Activated naive CD8-positive, alpha-beta T cell (primary cell): ENCODE results near the gene YIPF2.

Experiments used
- H3K27ac Mint-ChIP-seq: one replicate; pipeline ENCODE4 v1.8.0; 2021; ENCODE audit warnings: mixed read lengths
- H3K27me3 Mint-ChIP-seq: one replicate; pipeline ENCODE4 v1.8.0; 2021; ENCODE audit warnings: mixed read lengths
- H3K36me3 Mint-ChIP-seq: one replicate; pipeline ENCODE4 v1.8.0; 2021; ENCODE audit warnings: mixed read lengths
- H3K4me1 Mint-ChIP-seq: one replicate; pipeline ENCODE4 v1.8.0; 2021; ENCODE audit warnings: low read depth, mixed read lengths
- H3K4me3 Mint-ChIP-seq: one replicate; pipeline ENCODE4 v1.8.0; 2021; ENCODE audit warnings: mild to moderate bottlenecking, mixed read lengths
- H3K9me3 Mint-ChIP-seq: one replicate; pipeline ENCODE4 v1.8.0; 2021; ENCODE audit warnings: low read depth, mixed read lengths

Gene YIPF2

DNA sequence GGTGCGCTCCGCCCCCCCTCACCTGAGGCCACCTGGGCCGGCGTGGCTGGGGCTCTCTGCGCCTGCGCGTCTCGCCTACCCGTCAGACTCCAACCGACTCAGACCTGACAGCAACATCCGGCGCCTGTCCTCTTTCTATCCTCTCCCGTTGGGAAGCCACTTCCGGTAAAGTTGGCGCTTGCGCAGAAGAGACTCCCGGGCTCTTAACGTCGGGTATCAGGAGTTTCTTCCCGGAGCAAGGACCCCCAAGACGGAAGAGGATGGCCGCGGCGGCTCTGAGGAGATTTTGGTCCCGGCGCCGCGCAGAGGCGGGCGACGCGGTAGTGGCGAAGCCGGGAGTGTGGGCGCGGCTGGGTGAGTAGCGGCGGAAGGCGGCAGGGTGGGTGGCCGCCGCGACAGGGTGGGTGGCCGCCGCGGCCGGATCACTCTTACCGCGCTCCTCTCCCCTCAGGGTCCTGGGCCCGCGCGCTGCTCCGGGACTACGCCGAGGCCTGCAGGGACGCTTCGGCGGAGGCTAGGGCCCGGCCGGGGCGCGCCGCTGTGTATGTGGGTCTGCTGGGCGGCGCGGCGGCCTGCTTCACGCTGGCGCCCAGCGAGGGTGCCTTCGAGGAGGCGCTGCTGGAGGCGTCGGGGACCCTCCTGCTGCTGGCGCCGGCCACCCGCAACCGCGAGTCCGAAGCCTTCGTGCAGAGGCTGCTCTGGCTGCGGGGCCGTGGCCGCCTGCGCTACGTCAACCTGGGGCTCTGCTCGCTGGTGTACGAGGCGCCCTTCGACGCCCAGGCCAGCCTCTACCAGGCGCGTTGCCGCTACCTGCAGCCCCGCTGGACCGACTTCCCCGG, at the start of gene YIPF2, which contains the start of gene TIMM29:
Gene YIPF2 (minus strand): TSS at position 77 of the 839 bp plus-strand sequence. CDS start 229 bp downstream, outside the sequence.
Gene TIMM29 (plus strand): TSS at position 249 of the 839 bp plus-strand sequence. CDS start 12 bp downstream, at position 261.
- Mint-ChIP-seq H3K36me3 (peaks cover 2% of the 10 kb centered on the region), H3K9me3 (no peaks in the 10 kb centered on the region), H3K4me3 (peak within 1 kb of the TSS; percentile 91), H3K4me1 (peaks cover 20% of the 10 kb centered on the region), H3K27me3 (no peaks in the 10 kb centered on the region), H3K27ac (peak within 1 kb of the TSS; percentile 86)

DNA sequence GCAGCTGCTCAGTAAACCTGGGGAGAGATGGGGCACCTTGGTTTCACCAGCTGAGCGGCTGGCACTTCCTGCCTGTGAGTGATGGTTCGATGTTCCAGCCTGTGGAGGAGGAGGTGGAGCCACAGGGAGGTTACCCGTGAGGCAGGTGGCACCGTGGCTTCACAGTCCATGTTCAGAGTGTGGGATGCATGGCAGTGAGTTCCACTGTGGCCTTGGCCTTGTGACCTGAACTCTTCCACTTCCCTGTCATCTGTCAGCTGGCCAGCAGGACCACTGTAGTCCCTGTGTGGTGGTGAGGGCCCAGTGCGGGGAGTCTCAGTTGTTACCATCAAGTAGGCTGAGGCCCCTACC, 49.3 kb upstream of the YIPF2 start:
- Mint-ChIP-seq H3K4me3 (no peak overlapping the region), H3K36me3 (no peaks in the 10 kb centered on the region), H3K27me3 (no peaks in the 10 kb centered on the region), H3K9me3 (no peaks in the 10 kb centered on the region), H3K27ac (no peak overlapping the region), H3K4me1 (peaks cover 35% of the 10 kb centered on the region)

DNA sequence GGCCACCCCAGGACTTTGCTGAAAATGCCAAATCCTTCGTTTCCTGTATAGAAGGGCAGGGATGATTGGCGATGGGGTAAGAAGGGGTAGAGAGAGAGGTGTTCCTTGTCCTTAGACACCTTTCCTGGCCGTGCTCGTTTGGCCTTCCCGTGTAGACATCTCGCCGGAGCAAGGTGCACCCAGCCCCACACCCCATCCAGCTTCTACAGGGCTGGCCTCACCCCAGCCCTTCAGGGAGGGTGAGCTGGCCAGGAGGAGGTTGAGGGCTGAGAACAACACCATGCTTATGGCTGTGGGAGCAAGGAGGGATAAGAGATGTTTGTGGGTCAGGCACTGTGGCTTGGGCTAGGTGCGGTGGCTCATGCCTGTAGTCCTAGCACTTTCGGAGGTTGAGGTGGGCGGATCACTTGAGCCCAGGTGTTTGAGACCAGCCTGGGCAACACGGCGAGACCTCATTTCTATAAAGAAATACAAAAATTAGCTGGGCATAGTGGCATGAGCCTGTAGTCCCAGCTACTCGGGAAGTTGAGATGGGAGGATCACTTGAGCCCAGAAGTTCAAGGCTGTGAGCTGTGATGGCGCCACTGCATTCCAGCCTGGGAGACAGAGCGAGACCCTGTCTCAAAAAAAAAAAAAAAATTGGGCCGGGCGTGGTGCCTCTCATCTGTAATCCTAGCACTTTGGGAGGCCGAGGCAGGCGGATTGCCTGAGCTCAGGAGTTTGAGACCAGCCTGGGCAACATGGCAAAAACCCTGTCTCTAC, 47.9 kb upstream of the YIPF2 start:
- H3K27me3 Mint-ChIP-seq: no peaks in the 10 kb centered on the region
- H3K27ac Mint-ChIP-seq: no peak overlapping the region
- no peak overlapping the region for H3K4me3 Mint-ChIP-seq
- H3K36me3 Mint-ChIP-seq: no peaks in the 10 kb centered on the region
- no peaks in the 10 kb centered on the region for H3K9me3 Mint-ChIP-seq
- H3K4me1 Mint-ChIP-seq: peaks cover 36% of the 10 kb centered on the region

DNA sequence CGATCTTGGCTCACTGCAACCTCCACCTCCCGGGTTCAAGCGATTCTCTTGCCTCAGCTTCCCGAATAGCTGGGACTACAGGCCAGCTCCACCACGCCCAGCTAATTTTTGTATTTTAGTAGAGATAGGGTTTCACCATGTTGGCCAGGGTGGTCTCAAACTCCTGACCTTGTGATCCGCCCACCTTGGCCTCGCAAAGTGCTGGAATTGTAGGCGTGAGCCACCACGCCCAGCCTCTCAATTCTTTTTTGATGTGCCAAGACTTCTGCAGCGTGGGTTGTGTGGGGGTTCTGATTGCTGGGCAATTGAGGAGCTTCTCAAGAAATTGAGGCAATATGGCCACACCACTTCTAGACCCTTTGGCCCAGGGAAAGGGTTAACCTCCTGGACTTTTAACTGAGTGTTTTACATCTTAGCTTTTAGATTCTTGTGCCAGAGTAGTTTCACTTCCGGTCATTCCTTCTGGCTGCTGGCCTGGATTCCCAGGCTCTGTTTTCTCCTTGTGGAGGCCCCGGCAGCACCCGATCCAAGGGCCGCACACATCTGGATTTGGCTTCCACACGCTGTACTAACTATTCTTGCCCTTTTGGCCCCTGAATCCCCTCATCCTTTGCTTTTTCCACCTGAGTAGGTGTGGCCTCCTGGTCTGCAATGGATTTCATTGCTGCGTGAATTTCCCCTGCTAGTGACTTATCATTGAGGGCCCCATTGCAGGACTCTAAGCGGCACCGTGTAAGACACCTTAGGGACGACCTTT, 47.1 kb upstream of the YIPF2 start:
- no peak overlapping the region for H3K4me3 Mint-ChIP-seq
- no peaks in the 10 kb centered on the region for H3K36me3 Mint-ChIP-seq
- peaks cover 41% of the 10 kb centered on the region for H3K4me1 Mint-ChIP-seq
- no peak overlapping the region for H3K27ac Mint-ChIP-seq
- no peaks in the 10 kb centered on the region for H3K9me3 Mint-ChIP-seq
- no peaks in the 10 kb centered on the region for H3K27me3 Mint-ChIP-seq

DNA sequence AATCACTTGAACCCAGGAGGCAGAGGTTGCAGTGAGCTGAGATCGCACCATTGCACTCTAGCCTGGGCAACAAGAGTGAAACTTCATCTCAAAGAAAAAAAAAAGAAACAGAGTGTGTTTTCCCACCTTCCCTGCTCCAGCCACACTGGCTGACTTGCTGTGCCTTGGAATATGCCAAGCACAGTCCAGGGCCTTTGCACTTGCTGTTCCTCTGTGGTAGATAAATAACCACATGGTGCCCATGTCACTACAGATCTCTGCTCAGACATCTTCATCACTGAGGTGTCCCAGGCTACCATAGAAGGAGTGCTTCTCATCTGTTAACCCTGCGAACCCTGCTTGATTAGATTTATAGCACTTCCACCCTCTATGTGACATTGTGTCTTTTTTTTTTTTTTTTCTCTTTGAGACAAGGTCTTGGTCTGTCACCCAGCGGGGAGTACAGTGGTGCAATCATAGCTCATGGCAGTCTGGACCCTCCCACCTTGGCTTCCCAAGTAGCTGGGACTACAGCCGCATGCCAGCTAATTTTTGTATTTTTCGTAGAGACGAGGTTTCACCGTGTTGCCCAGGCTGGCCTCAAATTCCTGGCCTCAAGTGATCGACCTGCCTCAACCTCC, 42.8 kb upstream of the YIPF2 start:
- Mint-ChIP-seq H3K9me3 (no peaks in the 10 kb centered on the region), H3K4me1 (peaks cover 45% of the 10 kb centered on the region)

DNA sequence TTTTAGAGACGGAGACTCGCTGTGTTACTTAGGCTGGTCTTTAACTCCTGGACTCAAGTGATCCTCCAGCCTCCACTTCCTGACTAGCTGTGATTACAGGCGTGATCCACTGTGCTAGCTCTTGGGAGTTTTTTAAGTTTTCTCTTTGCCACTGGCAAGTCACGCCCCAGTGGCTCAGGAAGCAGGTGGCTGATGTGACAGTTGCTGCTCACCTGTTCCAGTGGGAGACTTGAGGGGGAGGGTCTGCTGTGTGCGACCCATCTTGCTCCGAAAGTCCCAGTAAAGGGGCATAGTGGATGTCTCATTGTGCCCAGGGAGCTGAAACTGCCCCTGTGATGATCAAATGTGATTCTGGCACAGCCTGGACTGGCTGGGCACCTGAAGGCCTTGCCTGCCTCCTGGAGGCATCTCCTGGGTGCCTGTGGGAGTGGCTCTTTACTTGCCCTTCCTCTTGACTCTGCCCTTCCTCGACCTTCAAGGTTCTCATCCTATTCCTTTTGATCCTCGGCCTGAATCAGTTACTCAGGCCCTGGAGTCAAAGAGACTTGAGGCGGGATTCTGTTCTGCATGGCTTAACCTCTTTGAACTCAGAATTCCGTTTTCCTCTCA, 40.2 kb upstream of the YIPF2 start:
- Mint-ChIP-seq H3K4me3 (no peak overlapping the region), H3K27me3 (no peaks in the 10 kb centered on the region), H3K9me3 (no peaks in the 10 kb centered on the region), H3K27ac (no peak overlapping the region), H3K36me3 (no peaks in the 10 kb centered on the region), H3K4me1 (peaks cover 45% of the 10 kb centered on the region)

More for the DNA sequence above, 42.8 kb upstream of the YIPF2 start:
- no peak overlapping the region for H3K27ac Mint-ChIP-seq
- H3K4me3 Mint-ChIP-seq: no peak overlapping the region
- no peaks in the 10 kb centered on the region for H3K36me3 Mint-ChIP-seq
- H3K27me3 Mint-ChIP-seq: no peaks in the 10 kb centered on the region

DNA sequence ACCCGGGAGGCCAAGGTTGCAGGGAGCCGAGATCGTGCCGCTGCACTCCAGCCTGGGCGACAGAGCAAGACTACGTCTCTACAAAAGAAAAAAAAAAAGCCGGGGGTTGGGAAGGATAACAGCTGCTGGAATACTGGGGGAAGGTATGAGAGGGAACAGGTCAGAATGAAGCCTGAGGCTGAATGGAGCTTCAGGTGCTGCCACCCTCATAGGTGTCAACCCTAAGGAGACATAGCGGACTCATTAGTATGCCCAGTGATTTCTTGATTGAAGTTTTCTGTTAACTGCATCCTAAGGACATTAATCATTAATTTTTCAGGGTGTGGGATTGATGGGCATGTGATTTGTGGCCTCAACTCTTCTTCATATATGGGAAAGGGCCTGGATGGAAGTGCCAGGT, 38.4 kb upstream of the YIPF2 start:
- Mint-ChIP-seq H3K4me3 (no peak overlapping the region), H3K27ac (no peak overlapping the region), H3K9me3 (no peaks in the 10 kb centered on the region), H3K4me1 (peaks cover 56% of the 10 kb centered on the region), H3K36me3 (no peaks in the 10 kb centered on the region), H3K27me3 (no peaks in the 10 kb centered on the region)

DNA sequence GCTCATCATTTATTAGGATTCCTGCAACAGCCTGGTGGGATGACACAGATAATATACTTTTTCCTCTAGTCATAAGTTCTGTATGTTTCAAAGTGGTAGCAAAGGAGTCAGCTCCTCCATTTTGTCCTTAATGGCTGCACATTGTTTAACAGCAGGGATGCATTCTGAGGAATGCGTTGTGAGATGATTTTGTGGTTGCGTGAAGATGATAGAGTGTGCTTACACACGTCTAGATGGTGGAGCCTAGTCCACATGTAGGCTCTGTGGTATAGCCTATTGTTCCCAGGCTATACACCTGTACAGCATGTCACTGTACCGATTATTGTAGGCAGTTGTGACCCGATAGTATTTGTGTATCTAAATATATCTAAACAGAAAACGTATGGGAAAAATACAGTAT, 37.0 kb upstream of the YIPF2 start:
- Mint-ChIP-seq H3K9me3 (no peaks in the 10 kb centered on the region), H3K27ac (peak overlapping the region; percentile 68), H3K27me3 (no peaks in the 10 kb centered on the region), H3K36me3 (no peaks in the 10 kb centered on the region), H3K4me3 (peak overlapping the region; percentile 30), H3K4me1 (peaks cover 52% of the 10 kb centered on the region)

DNA sequence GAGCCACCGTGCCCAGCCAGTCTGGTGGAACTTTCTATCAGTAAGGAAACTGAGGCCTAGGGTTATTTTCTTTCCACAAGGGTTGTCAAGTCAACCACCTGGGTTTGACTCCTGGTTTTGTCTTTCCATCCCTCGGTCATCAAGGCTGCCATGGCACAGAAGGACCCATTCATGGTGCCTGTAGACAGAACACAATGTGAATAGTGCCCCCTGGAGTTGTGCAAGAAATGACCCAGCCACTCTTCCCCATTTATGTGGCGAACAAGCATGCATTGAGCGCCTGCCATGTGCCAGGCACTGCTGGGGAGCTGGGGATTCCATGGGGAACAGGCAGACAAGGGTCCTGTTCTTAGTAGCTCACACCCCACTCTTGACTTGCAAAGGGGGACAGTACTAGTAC, 36.5 kb upstream of the YIPF2 start:
- Mint-ChIP-seq H3K27me3 (no peaks in the 10 kb centered on the region), H3K27ac (no peak overlapping the region), H3K4me3 (no peak overlapping the region), H3K4me1 (peaks cover 51% of the 10 kb centered on the region), H3K36me3 (no peaks in the 10 kb centered on the region), H3K9me3 (no peaks in the 10 kb centered on the region)

DNA sequence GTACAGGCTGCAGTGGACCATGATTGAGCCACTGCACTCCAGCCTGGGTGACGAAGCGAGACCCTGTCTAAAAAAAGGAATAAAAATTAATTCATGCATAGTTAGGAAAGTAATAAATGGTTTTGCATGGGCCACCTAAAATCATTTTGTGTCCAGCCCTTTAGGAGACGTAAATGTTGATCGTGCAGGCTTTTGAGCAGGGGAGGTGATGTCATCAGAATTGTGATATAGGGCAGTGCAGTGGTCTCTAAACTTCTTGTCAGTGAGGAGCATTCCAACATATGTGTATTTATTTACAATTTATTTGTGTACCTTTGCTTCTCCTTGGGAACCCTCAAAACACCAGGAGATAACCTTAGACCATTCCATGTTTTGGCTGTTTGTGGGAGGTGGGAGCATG, 35.4 kb upstream of the YIPF2 start:
- Mint-ChIP-seq H3K4me3 (peak overlapping the region; percentile 72), H3K27ac (peak overlapping the region; percentile 81), H3K27me3 (no peaks in the 10 kb centered on the region), H3K9me3 (no peaks in the 10 kb centered on the region), H3K36me3 (no peaks in the 10 kb centered on the region), H3K4me1 (peaks cover 48% of the 10 kb centered on the region)

DNA sequence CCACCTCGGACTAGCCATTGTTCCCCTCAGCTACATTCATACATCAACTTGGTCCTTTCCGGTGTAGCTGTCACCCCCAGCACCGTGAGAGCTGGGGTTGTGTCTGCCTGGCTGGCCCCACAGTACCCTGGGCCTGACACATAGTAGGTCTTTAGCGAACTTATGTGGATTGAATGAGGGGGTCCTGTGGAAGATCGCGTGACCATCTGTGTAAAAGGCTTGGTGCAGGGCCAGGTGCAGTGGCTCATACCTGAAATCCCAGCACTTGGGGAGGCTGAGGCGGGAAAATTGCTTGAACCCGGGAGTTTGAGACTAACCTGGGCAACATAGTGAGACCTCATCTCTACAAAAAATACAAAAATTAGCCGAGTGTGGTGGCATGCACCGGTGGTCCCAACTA, 34.4 kb upstream of the YIPF2 start:
- peak overlapping the region; percentile 90 for H3K4me3 Mint-ChIP-seq
- H3K4me1 Mint-ChIP-seq: peaks cover 41% of the 10 kb centered on the region
- peak overlapping the region; percentile 81 for H3K27ac Mint-ChIP-seq
- no peaks in the 10 kb centered on the region for H3K36me3 Mint-ChIP-seq
- no peaks in the 10 kb centered on the region for H3K27me3 Mint-ChIP-seq
- no peaks in the 10 kb centered on the region for H3K9me3 Mint-ChIP-seq

DNA sequence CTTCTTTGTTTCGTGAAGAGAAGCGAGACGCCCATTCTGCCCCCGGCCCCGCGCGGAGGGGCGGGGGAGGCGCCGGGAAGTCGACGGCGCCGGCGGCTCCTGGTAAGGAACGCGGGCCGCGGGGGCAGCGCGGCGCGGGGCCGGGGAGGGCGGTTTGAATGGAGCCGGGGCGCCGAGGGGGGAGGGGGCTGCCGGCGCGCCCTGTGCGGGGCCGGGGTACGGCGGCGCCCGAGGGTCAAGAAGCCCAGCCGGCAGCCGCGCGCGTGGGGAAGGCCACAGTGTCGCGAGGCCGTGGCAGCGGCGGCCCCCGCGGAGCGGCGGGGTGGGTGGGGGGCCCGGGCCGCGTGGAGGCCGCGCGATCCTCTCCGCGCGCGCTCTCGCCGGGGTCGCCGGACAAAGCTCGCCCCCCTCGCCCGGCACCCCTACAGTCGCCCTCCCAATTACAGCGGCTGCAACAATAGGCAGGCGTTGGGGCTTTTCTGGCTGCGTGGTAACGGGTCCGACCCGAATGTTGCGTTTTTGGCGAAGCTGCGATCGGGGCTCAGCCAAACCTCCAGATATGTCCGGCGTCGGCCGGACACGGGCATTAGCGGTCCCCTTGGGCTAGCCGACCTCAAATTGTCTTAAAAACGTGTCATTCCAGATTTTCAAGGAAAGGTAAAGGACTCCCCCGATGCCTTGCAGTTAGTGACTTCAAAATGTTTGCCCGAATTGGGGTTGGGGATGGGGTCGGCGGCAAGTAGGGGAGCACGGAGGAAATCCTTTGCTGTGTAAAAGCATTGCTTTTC, 32.8 kb upstream of the YIPF2 start:
- Mint-ChIP-seq H3K36me3 (no peaks in the 10 kb centered on the region), H3K27me3 (no peaks in the 10 kb centered on the region), H3K9me3 (no peaks in the 10 kb centered on the region), H3K27ac (peak overlapping the region; percentile 86), H3K4me1 (peaks cover 38% of the 10 kb centered on the region), H3K4me3 (peak overlapping the region; percentile 90)

DNA sequence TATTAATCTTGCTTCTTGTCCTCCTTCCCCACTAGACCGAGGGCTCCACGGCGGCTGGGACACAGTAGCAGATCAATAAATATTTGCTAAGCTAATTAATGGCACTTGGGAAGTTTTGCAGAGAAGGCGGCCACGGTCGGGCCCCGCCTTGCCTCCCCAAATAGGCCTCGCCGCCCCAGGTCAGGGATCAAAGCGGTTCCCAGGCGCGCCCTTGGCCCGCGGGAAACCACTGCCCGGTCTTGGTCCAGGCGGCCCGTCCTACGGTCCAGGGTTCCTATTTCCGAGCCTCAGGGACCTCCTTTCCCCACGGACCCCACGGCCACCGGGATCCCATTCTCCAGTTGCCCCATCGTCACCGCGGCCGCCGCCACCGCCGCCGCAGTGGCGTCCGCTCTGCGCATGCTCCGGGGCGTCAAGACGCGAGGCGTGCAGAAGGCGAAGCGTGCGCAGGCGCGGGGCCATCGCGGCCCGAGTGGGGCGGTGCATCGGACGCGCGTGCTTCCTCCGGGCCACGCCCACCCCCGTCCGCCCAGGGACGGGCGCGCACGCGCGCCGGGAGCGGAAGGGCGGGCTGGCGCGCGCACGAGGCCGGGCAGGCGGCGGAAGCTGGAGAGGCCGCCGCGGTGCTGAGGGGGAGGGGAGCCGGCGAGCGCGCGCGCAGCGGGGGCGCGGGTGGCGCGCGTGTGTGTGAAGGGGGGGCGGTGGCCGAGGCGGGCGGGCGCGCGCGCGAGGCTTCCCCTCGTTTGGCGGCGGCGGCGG, 32.1 kb upstream of the YIPF2 start, which contains the start of gene SMARCA4:
Gene SMARCA4 (plus strand): TSS at position 717 of the 759 bp plus-strand sequence. CDS start 23,122 bp downstream, outside the sequence.
- Mint-ChIP-seq H3K27me3 (no peaks in the 10 kb centered on the region), H3K36me3 (no peaks in the 10 kb centered on the region), H3K4me1 (peaks cover 35% of the 10 kb centered on the region), H3K4me3 (peak within 1 kb of the TSS; percentile 90), H3K9me3 (no peaks in the 10 kb centered on the region), H3K27ac (peak within 1 kb of the TSS; percentile 86)
